GM18868 (cell line): ENCODE measurements around the gene TTLL10.

Experiments
- ATAC-seq: cut with Tn5 transposase; IDR thresholded peaks from one replicate; pipeline ENCODE4 v1.9.1; 2021; ENCODE audit warnings: mild to moderate bottlenecking, moderate library complexity; ENCODE audit not compliant: unreplicated experiment

The TTLL10 gene

GRCh38 chr1:1232208-1232795 lies 58.6 kb downstream of the TTLL10 start, which contains the start of gene B3GALT6:
Gene B3GALT6, plus strand, starts transcription at chr1:1232237. Its CDS starts 42 bp downstream, at chr1:1232279.
- no peak for ATAC-seq

GRCh38 chr1:1232796-1233566 lies 59.3 kb downstream of the TTLL10 start:
- no peak for ATAC-seq

GRCh38 chr1:1233567-1233892 lies 59.9 kb downstream of the TTLL10 start:
- ATAC-seq: no peak

- no peak for ATAC-seq
These were observed 60.6 kb downstream of the TTLL10 start for GRCh38 chr1:1234180-1234808.

DNA sequence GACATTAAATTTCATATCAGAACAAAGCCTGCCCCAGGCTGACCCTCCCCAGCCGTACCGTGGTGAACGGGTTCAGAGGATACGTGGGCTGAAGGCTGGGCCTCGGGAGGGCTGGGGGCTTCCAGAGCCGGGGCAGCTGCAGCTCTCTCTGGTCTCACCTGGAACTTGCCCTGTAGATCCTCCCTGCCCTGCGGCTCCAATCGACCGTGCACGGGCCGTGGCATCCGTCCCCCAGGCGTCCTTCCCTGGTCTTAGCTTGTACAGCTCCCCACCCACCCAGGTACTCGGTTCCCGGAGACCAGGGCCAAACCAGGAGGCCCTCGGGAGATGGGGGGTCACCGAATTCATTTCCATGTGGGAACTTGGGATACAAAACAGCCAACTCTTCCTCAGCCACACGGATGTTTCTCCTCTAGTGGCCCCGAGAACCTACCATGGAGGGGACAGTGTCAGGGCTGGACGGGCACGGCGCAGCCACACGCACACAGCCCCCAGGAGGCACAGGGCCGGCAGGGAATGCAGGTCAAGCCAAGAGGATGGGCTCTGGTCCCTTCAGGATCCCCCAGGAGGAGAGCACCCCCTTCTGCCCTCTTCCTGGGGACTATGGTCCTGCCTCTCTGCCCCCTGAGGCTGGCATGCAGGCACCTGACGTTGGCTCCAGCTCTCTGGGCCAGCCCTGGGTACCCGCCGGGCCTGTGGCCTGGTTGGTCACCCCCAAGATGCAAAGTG lies 61.5 kb downstream of the TTLL10 start:
- ATAC-seq: no peak

GRCh38 chr1:1236176-1236763 lies 62.6 kb downstream of the TTLL10 start:
- no peak for ATAC-seq

- no peak for ATAC-seq
These were observed 63.5 kb downstream of the TTLL10 start for GRCh38 chr1:1236945-1237873.

- no peak for ATAC-seq
These were observed 64.4 kb downstream of the TTLL10 start for GRCh38 chr1:1237874-1238701.

DNA sequence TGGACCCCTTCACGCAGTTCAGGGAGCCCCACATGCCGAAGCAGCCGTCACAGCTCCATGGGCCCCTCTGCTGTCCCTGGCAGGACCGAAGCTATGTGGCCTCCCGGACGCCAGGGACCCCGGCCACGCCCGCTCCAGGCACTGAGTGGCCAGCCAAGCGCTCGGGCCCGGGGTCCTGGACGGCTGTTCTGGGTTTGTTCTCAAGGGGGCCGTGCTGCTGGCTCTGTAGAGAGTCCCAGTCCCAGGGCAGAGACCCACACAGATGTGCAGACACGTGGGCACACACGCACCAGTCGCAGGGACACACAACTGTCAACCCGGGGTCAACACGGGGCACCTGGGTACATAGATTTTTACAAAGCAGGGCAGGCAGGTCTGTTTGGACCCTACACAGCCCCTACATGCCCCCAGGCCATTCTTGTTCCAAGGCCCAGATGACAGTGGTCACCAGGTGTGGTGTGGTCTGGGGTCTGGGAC lies 65.1 kb downstream of the TTLL10 start:
- no peak for ATAC-seq

DNA sequence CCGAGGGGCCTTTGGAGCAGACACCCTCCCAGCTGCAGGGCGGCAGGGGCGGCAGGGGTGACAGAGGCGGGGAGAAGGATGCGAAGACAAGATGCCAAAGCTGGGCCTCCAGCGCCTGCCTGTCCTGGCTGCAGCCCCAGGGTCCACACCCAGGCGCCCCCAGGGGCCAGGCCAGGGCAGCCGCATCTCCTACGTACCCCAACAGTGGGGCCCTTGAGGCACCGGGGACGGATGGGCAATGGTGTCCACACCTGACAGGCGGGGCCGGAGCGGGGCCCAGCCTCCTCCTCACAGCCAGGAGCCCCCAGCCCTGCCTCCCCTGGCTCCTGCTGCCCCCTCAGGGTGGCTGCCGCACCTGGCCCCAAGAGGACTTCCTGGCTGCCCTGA lies 65.5 kb downstream of the TTLL10 start:
- ATAC-seq: no peak

DNA sequence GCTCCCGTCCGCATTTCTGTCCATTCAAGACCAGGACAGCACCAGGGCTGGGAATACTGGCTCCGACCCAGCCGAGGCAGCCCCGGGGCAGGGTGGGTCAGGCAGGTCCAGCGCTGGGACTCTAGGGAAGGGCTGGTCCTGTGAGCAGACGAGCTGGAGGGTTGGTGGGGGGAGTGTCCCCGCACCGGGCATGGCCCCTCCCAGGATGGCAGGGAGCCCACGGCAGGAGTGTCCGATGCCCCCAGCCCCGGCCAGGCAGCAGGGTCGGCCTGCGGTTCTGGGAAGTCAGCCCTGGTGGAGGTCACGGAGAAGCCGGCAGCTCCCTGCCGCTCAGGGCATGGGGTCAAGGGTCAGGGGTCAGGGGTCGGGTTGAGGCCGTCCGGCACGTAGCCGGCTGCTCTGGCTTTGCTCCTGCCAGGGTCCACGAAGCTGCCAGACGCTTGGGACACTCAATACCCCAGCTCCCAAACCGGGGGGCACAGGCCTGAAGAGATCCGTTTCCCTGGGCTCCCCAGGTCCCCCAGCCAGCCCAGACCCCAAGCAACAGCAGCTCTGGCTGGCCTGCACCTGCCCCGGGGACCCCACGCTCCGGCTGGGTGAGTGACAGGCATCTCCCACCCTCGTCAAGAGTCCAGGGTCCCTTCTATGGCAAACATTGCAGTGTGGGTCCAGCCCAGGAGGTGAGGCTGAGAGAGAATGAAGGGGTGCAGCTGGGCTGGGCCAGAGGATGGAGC lies 66.1 kb downstream of the TTLL10 start:
- ATAC-seq: no peak

DNA sequence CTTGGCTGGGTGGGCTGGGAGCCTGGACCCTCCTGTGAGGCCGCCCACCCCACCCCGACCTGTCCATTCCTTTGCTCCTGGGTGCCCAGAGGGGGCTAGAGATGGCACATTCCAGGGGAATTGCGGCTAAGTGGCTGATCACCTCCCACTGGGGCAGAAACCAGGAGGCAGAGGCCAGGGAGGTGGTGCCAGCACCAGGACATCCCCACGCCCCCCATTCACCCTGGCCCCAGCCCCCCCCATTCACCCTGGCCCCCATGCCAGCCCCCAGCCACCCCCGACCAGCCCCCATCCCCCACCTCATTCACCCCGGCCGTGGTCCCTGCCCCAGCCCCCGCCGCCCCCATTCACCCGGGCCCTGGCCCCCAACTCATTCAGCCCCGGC lies 66.7 kb downstream of the TTLL10 start:
- no peak for ATAC-seq

DNA sequence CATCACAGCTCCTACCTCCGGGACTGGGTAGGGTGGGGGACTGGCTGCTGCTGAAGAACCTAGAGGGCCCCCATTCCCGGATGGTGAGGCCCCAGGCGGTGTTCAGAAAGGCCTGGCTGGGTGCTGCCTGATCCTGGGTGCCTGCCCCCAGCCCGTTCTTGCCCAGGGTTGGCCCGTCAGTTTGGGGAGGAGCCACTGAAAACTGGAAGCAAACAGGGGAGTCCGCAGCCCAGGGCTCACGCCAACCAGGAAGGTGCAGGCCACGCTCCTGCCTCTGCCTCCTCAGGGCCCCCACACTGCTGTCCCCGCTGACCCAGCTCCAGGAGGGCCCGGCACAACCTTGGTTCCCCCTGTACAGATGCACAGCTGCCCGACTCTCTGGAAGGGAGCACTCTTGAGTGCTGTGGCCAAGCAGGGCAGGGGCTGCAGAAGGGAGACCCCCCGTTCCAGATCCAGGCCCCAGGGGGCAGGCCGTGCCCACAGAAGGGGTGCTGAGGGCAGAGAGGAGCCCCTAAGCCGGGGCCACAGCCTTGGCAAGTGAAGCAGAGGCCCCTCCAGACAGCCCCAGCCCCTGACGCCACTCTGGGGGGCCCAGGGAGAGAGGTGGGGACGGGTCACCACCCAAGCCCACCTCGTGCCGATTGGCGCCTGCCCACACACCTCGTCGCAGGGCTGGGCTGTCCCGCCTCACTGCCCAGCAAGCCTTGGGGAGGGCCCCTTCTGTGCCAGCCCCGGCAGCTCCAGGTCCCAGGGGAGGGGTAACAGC lies 67.3 kb downstream of the TTLL10 start:
- no peak for ATAC-seq

DNA sequence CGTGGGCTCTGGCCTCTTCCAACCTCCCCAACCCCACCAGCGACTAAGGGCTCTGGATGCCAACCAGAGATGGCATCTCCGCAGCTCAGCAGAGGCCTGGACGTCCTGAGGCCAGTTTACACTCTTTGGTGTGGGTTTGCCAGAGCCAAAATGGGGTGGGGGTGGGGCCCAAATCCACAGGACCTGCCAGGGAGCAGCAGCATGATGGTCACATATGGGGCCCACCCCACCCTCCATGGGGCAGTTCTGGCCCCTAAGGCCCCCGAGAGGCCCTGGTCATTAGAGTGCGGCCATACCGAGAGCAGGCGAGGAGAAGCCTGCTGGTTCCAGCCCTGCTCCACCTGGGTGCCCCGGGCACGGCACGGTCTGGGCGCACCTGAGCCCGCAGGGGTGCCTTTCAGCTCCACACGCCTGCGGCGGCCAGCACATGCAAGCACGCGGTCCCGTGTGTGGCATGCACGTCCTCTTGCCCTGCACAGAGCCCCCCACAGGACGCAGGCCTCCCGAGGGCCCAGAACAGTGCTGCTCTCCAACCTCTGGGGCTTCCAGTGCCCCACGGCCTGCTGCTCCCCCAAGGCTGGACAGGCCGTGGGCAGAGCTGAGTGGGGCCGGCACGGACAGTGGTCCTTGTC lies 68.0 kb downstream of the TTLL10 start:
- no peak for ATAC-seq

DNA sequence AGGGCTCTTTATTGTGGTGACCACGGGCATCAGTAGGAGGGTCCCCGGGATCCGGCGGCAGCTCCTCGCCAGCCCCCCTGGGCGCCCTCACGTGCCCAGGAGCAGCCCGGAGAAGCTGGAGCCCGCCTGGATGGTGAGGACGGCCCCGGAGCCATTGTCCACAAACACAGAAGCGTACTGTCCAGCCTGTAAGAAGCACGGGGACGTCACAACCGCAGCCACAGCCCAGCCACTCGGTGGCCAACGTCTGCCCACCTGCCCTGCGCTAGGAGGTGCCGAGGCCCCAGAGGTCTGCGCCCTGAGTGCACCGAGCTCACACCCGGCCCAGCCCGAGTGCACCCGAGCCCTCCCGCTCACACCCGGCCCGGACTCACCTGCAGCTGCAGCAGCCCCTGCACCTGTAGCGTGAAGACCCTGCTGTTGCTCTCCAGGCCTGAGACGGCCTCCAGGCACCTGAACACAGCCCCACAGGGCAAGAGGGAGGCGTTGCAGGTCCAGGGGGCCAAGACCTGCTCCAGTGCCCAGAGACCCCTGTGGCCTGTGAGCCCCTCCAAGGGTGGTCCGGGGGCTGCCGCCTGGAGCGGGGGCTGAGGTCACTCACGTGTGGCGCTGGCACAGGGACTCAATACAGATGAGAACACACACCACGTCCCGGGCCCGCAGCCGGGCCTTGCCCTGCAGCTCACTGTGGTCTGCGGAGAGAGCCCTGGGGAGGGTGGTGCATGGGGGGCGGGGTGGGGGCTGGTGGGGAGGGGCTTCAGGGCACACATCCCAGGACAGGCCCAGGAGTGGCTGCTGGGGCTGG lies 69.0 kb downstream of the TTLL10 start:
- no peak for ATAC-seq

- ATAC-seq: no peak
These were observed 69.6 kb downstream of the TTLL10 start for GRCh38 chr1:1243266-1243660.

DNA sequence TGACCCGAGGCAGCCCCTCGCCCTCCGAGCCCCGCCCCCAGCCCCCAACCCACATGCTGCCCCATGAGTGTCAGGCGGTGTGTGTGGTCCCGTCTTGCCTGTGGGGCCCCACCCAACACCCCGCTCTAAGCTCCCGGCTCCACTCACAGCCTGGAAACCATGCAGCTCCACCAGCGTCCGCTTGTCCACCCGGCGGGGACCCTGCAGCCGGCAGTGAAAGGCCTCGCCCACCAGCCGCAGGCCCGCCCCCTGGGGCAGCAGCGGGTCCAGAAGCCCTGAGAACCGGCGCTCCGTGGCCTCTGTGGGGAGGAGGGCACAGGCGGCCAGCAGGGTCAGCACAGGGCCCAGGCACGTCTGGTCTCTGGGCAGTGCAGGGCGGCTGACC lies 70.1 kb downstream of the TTLL10 start:
- ATAC-seq: no peak
